Stimulated activated naive CD4-positive, alpha-beta T cell (primary cell): Measurements from ENCODE around the gene GALNT17.
A peak's percentile ranks its signal among the peaks of the same experiment; 100 is the strongest.

Experiments
- DNase-seq, 6 experiments: peaks; one replicate each; lab custom pipeline; 2025; lab: John Stamatoyannopoulos, UW

Gene GALNT17

DNA sequence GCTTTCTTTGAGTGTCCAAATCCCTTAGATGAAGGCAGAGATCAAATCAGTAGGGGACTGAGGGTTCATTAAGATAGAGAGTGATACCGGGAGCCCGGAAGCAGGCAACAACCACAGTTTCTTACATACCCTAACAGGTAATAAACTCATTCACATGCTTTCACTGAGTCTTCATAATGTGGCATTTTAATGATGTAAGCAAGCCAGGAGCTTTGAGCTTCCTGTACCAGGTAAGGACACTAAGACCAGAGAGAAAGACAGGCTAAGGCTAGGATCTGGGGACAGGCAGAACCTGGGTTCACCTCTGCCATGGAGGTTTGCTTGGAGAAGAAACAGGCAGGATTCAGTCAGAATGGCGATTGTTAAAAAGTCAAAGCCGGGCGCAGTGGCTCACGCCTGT lies 618.3 kb downstream of the GALNT17 start:
- no peak for DNase-seq

DNA sequence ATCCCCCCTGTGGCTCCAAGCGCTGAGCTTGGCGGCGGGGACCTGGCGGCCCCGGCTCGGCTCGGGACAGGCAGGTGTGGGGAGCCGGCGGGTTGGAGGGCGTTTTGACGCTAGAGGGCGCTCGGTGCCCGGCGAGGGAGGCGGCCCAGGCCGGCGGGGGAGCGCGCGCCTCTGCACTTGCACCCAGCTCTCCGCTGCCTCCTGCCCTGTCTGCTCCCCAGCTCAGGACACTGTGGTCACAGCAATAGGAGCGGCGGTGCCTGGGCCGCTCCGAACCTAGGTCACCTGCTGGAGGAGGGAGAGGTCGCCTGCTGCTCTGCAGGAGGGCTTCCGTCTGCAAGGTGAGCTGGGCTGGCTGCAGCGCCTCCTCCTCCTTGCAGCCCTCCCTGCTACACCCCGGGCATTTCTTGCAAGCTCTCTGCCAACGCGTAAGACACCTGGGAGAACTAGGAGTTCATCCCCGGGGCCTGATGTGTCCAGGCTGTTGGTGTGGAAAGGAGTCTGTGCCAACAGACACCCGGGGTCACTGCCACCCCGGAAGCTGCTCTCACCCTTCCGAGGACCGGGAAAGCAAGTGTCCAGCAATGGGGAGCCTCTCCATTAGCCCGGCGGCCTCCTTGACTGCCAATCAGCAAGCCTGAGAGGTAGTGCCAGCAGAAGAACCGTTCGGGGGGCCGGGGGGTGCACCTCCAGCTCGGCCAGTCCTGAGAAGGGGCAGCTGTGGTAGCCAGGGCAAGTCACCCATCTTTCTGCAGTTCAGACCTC lies 620.4 kb downstream of the GALNT17 start:
- peak in 3 of 6 experiments; percentile 3 to 6 (median 5) for DNase-seq

- DNase-seq, result no peak
Measured at GRCh38 chr7:71753236-71753635, 621.3 kb downstream of the GALNT17 start.

GRCh38 chr7:71753956-71754664 lies 622.2 kb downstream of the GALNT17 start:
- DNase-seq, result no peak

GRCh38 chr7:71754828-71755227 lies 622.9 kb downstream of the GALNT17 start:
- no peak for DNase-seq

- no peak for DNase-seq
Measured at GRCh38 chr7:71761336-71761735, 629.4 kb downstream of the GALNT17 start.
